Glutamatergic neuron (in vitro differentiated cells): Measurements from ENCODE around the gene EPHA6. TPM values are rescaled to one million over a fixed set of nuclear protein-coding genes. Genes with fewer than 3 reads are reported as not detected.

Experiments used
- DNase-seq: peaks from one replicate; pipeline ENCODE4 v3.0.0; 2022
- H3K27ac Mint-ChIP-seq: one replicate; pipeline ENCODE4 v1.8.0; 2020; ENCODE audit warnings: mild to moderate bottlenecking, mixed read lengths, inconsistent platforms; ENCODE audit not compliant: unreplicated experiment
- H3K27me3 Mint-ChIP-seq: one replicate; pipeline ENCODE4 v1.8.0; 2020; ENCODE audit warnings: mild to moderate bottlenecking, moderate library complexity, mixed read lengths, inconsistent platforms; ENCODE audit not compliant: unreplicated experiment
- H3K36me3 Mint-ChIP-seq: one replicate; pipeline ENCODE4 v1.8.0; 2020; ENCODE audit warnings: mild to moderate bottlenecking, mixed read lengths, inconsistent platforms; ENCODE audit not compliant: unreplicated experiment
- H3K4me1 Mint-ChIP-seq: one replicate; pipeline ENCODE4 v1.8.0; 2020; ENCODE audit warnings: mild to moderate bottlenecking, low read depth, mixed read lengths, inconsistent platforms; ENCODE audit not compliant: unreplicated experiment
- H3K4me3 Mint-ChIP-seq: one replicate; pipeline ENCODE4 v1.8.0; 2020; ENCODE audit warnings: mild to moderate bottlenecking, mixed read lengths, inconsistent platforms; ENCODE audit not compliant: unreplicated experiment
- H3K9me3 Mint-ChIP-seq: one replicate; pipeline ENCODE4 v1.8.0; 2020; ENCODE audit warnings: mild to moderate bottlenecking, moderate library complexity, mixed read lengths, inconsistent platforms; ENCODE audit not compliant: unreplicated experiment
- total RNA-seq: library from RNA; stranded (reverse); fragmentation: NEBNext Ultra II Directional; extraction: Animal tissue kit (Norgen Biotek cat#: 25700); gene quantifications from one replicate; pipeline ENCODE4 v1.2.1, GENCODE V29; 2021; ENCODE audit not compliant: unreplicated experiment
- TF ChIP-seq, protein P1 (sequence below): fragments of 200-600 bp; sonication (generic); IDR thresholded peaks from one replicate; pipeline ENCODE4 v1.5.0; 2021; ENCODE audit not compliant: partially characterized antibody, unreplicated experiment

EPHA6 gene
- total RNA-seq, 1 donor from 2014 or later, result 9.0 TPM

DNA sequence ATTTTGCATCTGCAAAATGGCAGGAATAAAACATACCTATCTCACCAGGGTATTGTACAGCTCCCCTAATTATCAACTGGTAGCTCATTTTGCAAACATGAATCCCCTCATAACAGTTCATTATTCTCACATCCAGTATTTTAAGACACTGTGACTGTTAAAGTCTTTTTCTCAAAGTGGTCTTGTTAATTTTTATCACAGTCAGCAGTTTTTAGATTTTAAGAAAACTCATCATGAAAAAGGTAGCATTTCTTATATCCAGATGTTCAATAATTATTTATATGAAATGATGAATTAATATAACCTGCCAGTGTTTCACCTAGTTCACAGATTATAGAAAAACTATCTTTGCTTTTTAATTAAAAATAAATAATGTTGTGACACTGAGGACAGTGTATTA is 595.2 kb downstream of the EPHA6 start:
- H3K27ac Mint-ChIP-seq, result no peak overlapping the region
- no peaks in the 10 kb centered on the region for H3K27me3 Mint-ChIP-seq
- TF ChIP-seq, protein P1, sequence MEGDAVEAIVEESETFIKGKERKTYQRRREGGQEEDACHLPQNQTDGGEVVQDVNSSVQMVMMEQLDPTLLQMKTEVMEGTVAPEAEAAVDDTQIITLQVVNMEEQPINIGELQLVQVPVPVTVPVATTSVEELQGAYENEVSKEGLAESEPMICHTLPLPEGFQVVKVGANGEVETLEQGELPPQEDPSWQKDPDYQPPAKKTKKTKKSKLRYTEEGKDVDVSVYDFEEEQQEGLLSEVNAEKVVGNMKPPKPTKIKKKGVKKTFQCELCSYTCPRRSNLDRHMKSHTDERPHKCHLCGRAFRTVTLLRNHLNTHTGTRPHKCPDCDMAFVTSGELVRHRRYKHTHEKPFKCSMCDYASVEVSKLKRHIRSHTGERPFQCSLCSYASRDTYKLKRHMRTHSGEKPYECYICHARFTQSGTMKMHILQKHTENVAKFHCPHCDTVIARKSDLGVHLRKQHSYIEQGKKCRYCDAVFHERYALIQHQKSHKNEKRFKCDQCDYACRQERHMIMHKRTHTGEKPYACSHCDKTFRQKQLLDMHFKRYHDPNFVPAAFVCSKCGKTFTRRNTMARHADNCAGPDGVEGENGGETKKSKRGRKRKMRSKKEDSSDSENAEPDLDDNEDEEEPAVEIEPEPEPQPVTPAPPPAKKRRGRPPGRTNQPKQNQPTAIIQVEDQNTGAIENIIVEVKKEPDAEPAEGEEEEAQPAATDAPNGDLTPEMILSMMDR, result no peak
- H3K4me1 Mint-ChIP-seq, result peaks cover 9% of the 10 kb centered on the region
- H3K36me3 Mint-ChIP-seq, result no peaks in the 10 kb centered on the region
- H3K9me3 Mint-ChIP-seq, result peaks cover 3% of the 10 kb centered on the region
- H3K4me3 Mint-ChIP-seq, result no peak overlapping the region
- no peak for DNase-seq

DNA sequence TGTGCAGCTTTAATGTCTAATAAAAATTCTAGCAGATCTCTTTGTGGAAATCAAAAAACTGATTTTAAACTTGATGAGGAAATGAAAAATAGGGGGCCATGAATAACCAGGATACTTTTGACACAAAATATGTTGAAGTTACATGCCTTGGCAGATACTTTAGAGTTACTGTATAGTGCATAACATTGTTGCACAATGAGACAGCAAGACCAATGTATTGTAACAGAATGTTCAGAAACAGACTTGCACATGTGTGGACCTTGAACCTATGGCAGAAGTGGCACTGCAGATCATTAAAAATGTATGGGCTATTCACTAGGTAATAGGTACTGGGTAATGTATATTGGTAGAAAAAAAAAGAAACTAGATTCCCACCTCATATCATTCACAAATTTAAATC is 607.2 kb downstream of the EPHA6 start:
- H3K27ac Mint-ChIP-seq, result no peak overlapping the region
- peaks cover 3% of the 10 kb centered on the region for H3K4me1 Mint-ChIP-seq
- DNase-seq, result no peak
- TF ChIP-seq, protein P1, result no peak
- H3K9me3 Mint-ChIP-seq, result peaks cover 9% of the 10 kb centered on the region
- peaks cover 17% of the 10 kb centered on the region for H3K36me3 Mint-ChIP-seq
- no peak overlapping the region for H3K4me3 Mint-ChIP-seq
- H3K27me3 Mint-ChIP-seq, result peaks cover 2% of the 10 kb centered on the region

DNA sequence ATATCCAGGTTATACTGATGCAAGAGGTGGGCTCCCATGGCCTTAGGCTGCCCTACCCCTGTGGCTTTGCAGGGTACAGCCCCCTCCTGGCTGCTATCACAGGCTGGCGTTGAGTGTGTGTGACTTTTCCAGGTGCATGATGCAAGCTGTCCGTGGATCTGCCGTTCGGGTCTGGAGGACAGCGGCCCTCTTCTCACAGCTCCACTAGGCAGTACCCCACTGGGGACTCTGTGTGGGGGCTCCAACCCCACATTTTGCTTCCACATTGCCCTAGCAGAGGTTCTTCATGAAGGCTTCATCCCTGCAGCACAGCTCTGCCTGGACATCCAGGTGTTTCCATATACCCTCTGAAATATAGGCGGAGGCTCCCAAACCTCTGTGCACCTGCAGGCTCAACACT is 610.6 kb downstream of the EPHA6 start:
- TF ChIP-seq, protein P1, result no peak
- H3K4me1 Mint-ChIP-seq, result no peaks in the 10 kb centered on the region
- peaks cover 2% of the 10 kb centered on the region for H3K27me3 Mint-ChIP-seq
- H3K4me3 Mint-ChIP-seq, result no peak overlapping the region
- peaks cover 11% of the 10 kb centered on the region for H3K9me3 Mint-ChIP-seq
- H3K36me3 Mint-ChIP-seq, result peaks cover 21% of the 10 kb centered on the region
- no peak overlapping the region for H3K27ac Mint-ChIP-seq
- DNase-seq, result no peak

DNA sequence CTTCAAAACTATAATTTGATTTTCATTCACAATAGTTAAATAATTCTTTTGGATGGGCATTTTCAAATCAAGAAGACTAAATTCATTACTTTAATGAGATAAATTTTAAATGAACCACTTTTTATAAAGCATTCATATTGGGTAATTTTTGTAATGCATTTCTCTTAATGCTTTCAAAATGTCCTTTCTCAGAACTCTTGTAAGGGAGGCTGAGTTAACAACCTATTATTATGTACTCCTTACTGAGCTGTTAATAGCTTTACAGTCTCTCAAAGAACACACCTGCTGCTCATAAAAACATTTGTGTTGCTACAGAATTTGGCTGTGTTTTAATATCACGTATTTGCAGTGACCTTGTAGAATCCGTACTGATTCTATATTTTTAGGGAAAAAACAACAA is 616.2 kb downstream of the EPHA6 start:
- Mint-ChIP-seq H3K9me3 (peaks cover 4% of the 10 kb centered on the region), H3K4me3 (no peak overlapping the region), H3K4me1 (peaks cover 5% of the 10 kb centered on the region), H3K27ac (no peak overlapping the region), H3K27me3 (peaks cover 2% of the 10 kb centered on the region), H3K36me3 (peaks cover 10% of the 10 kb centered on the region)
- TF ChIP-seq, protein P1, result no peak
- no peak for DNase-seq

DNA sequence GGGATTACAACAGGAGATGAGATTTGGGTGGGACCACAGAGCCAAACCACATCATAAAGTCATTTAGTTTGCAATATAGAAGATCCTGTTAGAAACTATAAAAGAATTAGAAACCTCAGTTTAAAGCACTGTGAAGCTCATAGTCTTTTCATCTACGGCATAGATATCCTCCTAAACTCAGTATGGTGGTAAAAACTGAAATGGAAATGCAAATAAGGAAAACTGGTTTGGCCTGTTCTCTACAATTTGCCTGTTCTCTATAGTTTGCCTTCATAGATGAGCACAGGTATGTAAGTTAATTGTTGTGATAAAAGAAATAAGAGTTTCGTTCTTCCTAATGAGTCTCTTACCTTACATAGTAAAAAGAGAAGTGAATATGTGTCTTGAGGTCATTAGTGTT is 618.5 kb downstream of the EPHA6 start:
- no peaks in the 10 kb centered on the region for H3K9me3 Mint-ChIP-seq
- no peaks in the 10 kb centered on the region for H3K36me3 Mint-ChIP-seq
- no peak overlapping the region for H3K27ac Mint-ChIP-seq
- TF ChIP-seq, protein P1, result no peak
- no peak for DNase-seq
- H3K27me3 Mint-ChIP-seq, result no peaks in the 10 kb centered on the region
- H3K4me1 Mint-ChIP-seq, result peaks cover 5% of the 10 kb centered on the region
- H3K4me3 Mint-ChIP-seq, result no peak overlapping the region
